WI38 (cell line): ENCODE data around the gene SGSM2.

Source experiments
- H3K4me3 ChIP-seq: 2 replicates; pipeline ENCODE4 v1.5.1; 2011; ENCODE audit warnings: low read depth, mild to moderate bottlenecking, control low read depth, low read length
- TF ChIP-seq, protein P1 (sequence below): IDR thresholded peaks from 2 replicates; pipeline ENCODE4 v1.5.1; 2012; ENCODE audit warnings: low read depth, mild to moderate bottlenecking, control low read depth, low read length

The SGSM2 gene

GRCh38 chr17:2317796-2318195, 19.5 kb upstream of the SGSM2 start:
- TF ChIP-seq, protein P1, sequence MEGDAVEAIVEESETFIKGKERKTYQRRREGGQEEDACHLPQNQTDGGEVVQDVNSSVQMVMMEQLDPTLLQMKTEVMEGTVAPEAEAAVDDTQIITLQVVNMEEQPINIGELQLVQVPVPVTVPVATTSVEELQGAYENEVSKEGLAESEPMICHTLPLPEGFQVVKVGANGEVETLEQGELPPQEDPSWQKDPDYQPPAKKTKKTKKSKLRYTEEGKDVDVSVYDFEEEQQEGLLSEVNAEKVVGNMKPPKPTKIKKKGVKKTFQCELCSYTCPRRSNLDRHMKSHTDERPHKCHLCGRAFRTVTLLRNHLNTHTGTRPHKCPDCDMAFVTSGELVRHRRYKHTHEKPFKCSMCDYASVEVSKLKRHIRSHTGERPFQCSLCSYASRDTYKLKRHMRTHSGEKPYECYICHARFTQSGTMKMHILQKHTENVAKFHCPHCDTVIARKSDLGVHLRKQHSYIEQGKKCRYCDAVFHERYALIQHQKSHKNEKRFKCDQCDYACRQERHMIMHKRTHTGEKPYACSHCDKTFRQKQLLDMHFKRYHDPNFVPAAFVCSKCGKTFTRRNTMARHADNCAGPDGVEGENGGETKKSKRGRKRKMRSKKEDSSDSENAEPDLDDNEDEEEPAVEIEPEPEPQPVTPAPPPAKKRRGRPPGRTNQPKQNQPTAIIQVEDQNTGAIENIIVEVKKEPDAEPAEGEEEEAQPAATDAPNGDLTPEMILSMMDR: no peak
- H3K4me3 ChIP-seq: no peak overlapping the region

DNA sequence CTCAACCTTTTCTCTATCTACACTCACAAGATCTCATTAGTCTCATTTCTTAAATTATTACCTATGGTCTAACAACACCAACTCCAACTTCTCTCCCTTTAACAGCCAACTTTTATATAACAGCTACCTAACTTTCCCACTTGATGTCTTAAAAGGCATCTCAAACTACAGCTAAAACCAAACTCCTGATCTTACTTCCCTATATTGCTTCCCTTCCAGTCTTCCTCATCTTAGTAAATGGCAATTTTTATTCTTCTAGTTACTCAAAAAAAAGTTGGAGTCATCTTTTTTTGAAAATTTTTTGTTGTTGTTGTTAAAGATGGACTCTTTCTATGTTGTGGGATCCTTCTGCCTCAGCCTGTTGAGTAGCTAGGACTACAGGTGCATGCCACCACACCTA, 18.2 kb upstream of the SGSM2 start:
- TF ChIP-seq, protein P1: no peak
- H3K4me3 ChIP-seq: no peak overlapping the region

GRCh38 chr17:2321399-2321798, 15.9 kb upstream of the SGSM2 start:
- H3K4me3 ChIP-seq: no peak overlapping the region
- TF ChIP-seq, protein P1: no peak

GRCh38 chr17:2323629-2324314, 13.5 kb upstream of the SGSM2 start:
- TF ChIP-seq, protein P1: no peak
- no peak overlapping the region for H3K4me3 ChIP-seq

GRCh38 chr17:2331303-2331702, 6.0 kb upstream of the SGSM2 start:
- TF ChIP-seq, protein P1: no peak
- no peak overlapping the region for H3K4me3 ChIP-seq

DNA sequence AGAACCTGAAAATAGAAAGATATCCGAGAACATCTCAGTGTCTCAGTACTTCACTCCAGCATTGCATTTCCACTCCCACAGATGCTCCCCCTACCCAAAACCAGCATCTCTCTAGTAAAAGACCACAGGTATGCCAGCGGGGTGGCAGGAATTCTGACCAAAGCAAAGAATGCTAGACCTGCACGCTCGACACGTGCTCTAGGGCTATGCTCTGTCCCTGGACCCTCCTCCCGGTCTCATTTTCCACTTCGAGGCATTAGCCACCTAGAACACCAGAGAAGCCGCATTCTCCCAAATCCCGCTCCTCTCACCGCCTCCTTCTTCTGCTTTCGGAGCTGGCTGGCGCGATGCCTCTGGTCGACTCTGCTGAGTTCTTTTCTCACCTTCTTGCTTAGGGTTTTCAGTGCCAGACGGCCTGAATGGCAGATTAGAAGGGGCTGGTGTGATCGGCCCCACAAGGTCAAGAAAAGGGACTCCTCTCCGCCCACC, 1.5 kb upstream of the SGSM2 start:
- TF ChIP-seq, protein P1: no peak
- H3K4me3 ChIP-seq: peak overlapping the region; percentile 87

- TF ChIP-seq, protein P1: no peak
These were observed 968 bp upstream of the SGSM2 start, which contains the start of gene TSR1 for GRCh38 chr17:2336215-2336851. Gene TSR1, minus strand, starts transcription at chr17:2336457. Its CDS starts 30 bp downstream, at chr17:2336427.

More at GRCh38 chr17:2336215-2336851, 968 bp upstream of the SGSM2 start, which contains the start of gene TSR1:
- peak within 1 kb of the TSS; percentile 87 for H3K4me3 ChIP-seq
